ENCODE measurements around the gene C5orf46. TPM values are rescaled to one million over a fixed set of nuclear protein-coding genes. Genes with fewer than 3 reads are reported as not detected.

C5orf46 gene
- total RNA-seq, 1 donor from 2014 or later, result 22.6 TPM

- no peak overlapping the region for H3K4me3 Mint-ChIP-seq (ENCODE audit: unreplicated experiment)
- peaks cover 42% of the 10 kb centered on the region for H3K27me3 Mint-ChIP-seq (ENCODE audit: low read depth, unreplicated experiment)
- Histone ChIP-seq H3K4me1 (ENCODE audit: insufficient read depth, low read length) (no peaks in the 10 kb centered on the region), H4K20me1 (ENCODE audit: insufficient read depth, low read length) (no peaks in the 10 kb centered on the region), H3K4me2 (ENCODE audit: low read length) (no peak overlapping the region), H2AFZ (ENCODE audit: low read depth, low read length) (no peak overlapping the region), H3K79me2 (ENCODE audit: insufficient read depth, low read length) (no peaks in the 10 kb centered on the region), H3K9ac (ENCODE audit: low read length) (no peak overlapping the region), H3K9me3 (ENCODE audit: insufficient read depth, low read depth, low read length) (no peaks in the 10 kb centered on the region), H3K27ac (ENCODE audit: low read depth, low read length) (no peak overlapping the region), H3K4me3 (ENCODE audit: insufficient read depth, low read depth, low read length) (no peak overlapping the region), H3K27me3 (ENCODE audit: insufficient read depth, low read length) (no peaks in the 10 kb centered on the region), H3K36me3 (ENCODE audit: insufficient read depth, low read length) (no peaks in the 10 kb centered on the region)
- H3K4me1 Mint-ChIP-seq (ENCODE audit: low read depth, unreplicated experiment), result no peaks in the 10 kb centered on the region
- no peak overlapping the region for H3K27ac Mint-ChIP-seq (ENCODE audit: unreplicated experiment)
- peaks cover 9% of the 10 kb centered on the region for H3K36me3 Mint-ChIP-seq (ENCODE audit: low read depth, unreplicated experiment)
- peaks cover 12% of the 10 kb centered on the region for H3K9me3 Mint-ChIP-seq (ENCODE audit: unreplicated experiment)
- no peak for DNase-seq (ENCODE audit: low read depth)
- FAIRE-seq, result no peak
- no peak for TF ChIP-seq EZH2 (IDR thresholded peaks at IDR 0.05; ENCODE audit: insufficient read depth, low read length)
- no peak for TF ChIP-seq CTCF (IDR thresholded peaks at IDR 0.05; ENCODE audit: insufficient read depth, low read depth, low read length)
These were observed 37.2 kb downstream of the C5orf46 start for GRCh38 chr5:147869112-147869511.

- Histone ChIP-seq H3K27me3 (ENCODE audit: insufficient read depth, low read length) (no peaks in the 10 kb centered on the region), H2AFZ (ENCODE audit: low read depth, low read length) (no peak overlapping the region), H3K36me3 (ENCODE audit: insufficient read depth, low read length) (no peaks in the 10 kb centered on the region), H3K27ac (ENCODE audit: low read depth, low read length) (no peak overlapping the region), H3K4me2 (ENCODE audit: low read length) (no peak overlapping the region), H4K20me1 (ENCODE audit: insufficient read depth, low read length) (no peaks in the 10 kb centered on the region), H3K4me1 (ENCODE audit: insufficient read depth, low read length) (no peaks in the 10 kb centered on the region), H3K4me3 (ENCODE audit: insufficient read depth, low read depth, low read length) (no peak overlapping the region), H3K79me2 (ENCODE audit: insufficient read depth, low read length) (no peaks in the 10 kb centered on the region), H3K9me3 (ENCODE audit: insufficient read depth, low read depth, low read length) (no peaks in the 10 kb centered on the region), H3K9ac (ENCODE audit: low read length) (no peak overlapping the region)
- no peak for DNase-seq (ENCODE audit: low read depth)
- peaks cover 4% of the 10 kb centered on the region for H3K4me1 Mint-ChIP-seq (ENCODE audit: low read depth, unreplicated experiment)
- H3K27me3 Mint-ChIP-seq (ENCODE audit: low read depth, unreplicated experiment), result peaks cover 2% of the 10 kb centered on the region
- TF ChIP-seq EZH2 (IDR thresholded peaks at IDR 0.05; ENCODE audit: insufficient read depth, low read length) (no peak), CTCF (IDR thresholded peaks at IDR 0.05; ENCODE audit: insufficient read depth, low read depth, low read length) (no peak)
- H3K4me3 Mint-ChIP-seq (ENCODE audit: unreplicated experiment), result no peak overlapping the region
- H3K9me3 Mint-ChIP-seq (ENCODE audit: unreplicated experiment), result no peaks in the 10 kb centered on the region
- no peak for FAIRE-seq
- H3K27ac Mint-ChIP-seq (ENCODE audit: unreplicated experiment), result no peak overlapping the region
- peaks cover 2% of the 10 kb centered on the region for H3K36me3 Mint-ChIP-seq (ENCODE audit: low read depth, unreplicated experiment)
These were observed 42.7 kb downstream of the C5orf46 start for GRCh38 chr5:147863454-147864158.

DNA sequence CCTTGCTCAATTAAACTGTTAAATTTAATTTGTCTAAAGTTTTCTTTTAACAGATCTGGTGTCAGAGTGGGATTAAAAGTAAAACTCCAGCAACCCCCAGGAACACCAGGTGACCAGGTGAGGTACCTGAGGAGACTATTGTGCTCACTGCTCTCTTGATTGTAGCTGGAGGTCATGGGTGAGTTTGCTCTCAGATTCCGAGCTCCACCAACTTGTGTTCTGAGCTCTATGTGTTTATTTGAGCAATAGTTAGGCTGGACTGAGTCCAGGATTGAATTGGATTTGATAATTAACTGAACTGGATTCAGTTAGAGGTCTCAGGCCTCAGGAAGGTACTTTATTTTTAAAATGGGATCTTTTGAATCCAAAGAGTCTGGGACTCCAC is 45.7 kb downstream of the C5orf46 start:
- FAIRE-seq (no peak), DNase-seq (ENCODE audit: low read depth) (no peak)
- TF ChIP-seq CTCF (IDR thresholded peaks at IDR 0.05; ENCODE audit: insufficient read depth, low read depth, low read length), result no peak
- no peak for TF ChIP-seq EZH2 (IDR thresholded peaks at IDR 0.05; ENCODE audit: insufficient read depth, low read length)
- Mint-ChIP-seq H3K27me3 (ENCODE audit: low read depth, unreplicated experiment) (no peaks in the 10 kb centered on the region), H3K27ac (ENCODE audit: unreplicated experiment) (no peak overlapping the region), H3K9me3 (ENCODE audit: unreplicated experiment) (no peaks in the 10 kb centered on the region), H3K4me1 (ENCODE audit: low read depth, unreplicated experiment) (peaks cover 4% of the 10 kb centered on the region), H3K4me3 (ENCODE audit: unreplicated experiment) (no peak overlapping the region), H3K36me3 (ENCODE audit: low read depth, unreplicated experiment) (no peaks in the 10 kb centered on the region)
- no peaks in the 10 kb centered on the region for H3K36me3 ChIP-seq (ENCODE audit: insufficient read depth, low read length)
- no peak overlapping the region for H3K9ac ChIP-seq (ENCODE audit: low read length)
- no peak overlapping the region for H3K4me3 ChIP-seq (ENCODE audit: insufficient read depth, low read depth, low read length)
- H3K79me2 ChIP-seq (ENCODE audit: insufficient read depth, low read length), result no peaks in the 10 kb centered on the region
- H4K20me1 ChIP-seq (ENCODE audit: insufficient read depth, low read length), result no peaks in the 10 kb centered on the region
- H3K27me3 ChIP-seq (ENCODE audit: insufficient read depth, low read length), result no peaks in the 10 kb centered on the region
- no peak overlapping the region for H3K4me2 ChIP-seq (ENCODE audit: low read length)
- no peak overlapping the region for H3K27ac ChIP-seq (ENCODE audit: low read depth, low read length)
- H3K9me3 ChIP-seq (ENCODE audit: insufficient read depth, low read depth, low read length), result no peaks in the 10 kb centered on the region
- no peaks in the 10 kb centered on the region for H3K4me1 ChIP-seq (ENCODE audit: insufficient read depth, low read length)
- no peak overlapping the region for H2AFZ ChIP-seq (ENCODE audit: low read depth, low read length)
